GM12891 (cell line): ENCODE measurements around the gene CTSD.

Source experiments
- POLR2A ChIP-seq: IDR thresholded peaks from 2 replicates; pipeline ENCODE4 v1.6.1; 2011; ENCODE audit warnings: low read depth, low read length, control low read depth
- POLR2AphosphoS5 ChIP-seq: IDR thresholded peaks from 2 replicates; pipeline ENCODE4 v1.6.1; 2011; ENCODE audit warnings: low read depth, low read length, control low read depth
- POU2F2 ChIP-seq: IDR thresholded peaks from 2 replicates; pipeline ENCODE4 v1.6.1; 2011; ENCODE audit warnings: low read depth, mild to moderate bottlenecking, control low read depth, low read length, moderate library complexity
- TAF1 ChIP-seq: IDR thresholded peaks from 2 replicates; pipeline ENCODE4 v1.6.1; 2011; ENCODE audit warnings: low read depth, low read length, control low read depth

DNA sequence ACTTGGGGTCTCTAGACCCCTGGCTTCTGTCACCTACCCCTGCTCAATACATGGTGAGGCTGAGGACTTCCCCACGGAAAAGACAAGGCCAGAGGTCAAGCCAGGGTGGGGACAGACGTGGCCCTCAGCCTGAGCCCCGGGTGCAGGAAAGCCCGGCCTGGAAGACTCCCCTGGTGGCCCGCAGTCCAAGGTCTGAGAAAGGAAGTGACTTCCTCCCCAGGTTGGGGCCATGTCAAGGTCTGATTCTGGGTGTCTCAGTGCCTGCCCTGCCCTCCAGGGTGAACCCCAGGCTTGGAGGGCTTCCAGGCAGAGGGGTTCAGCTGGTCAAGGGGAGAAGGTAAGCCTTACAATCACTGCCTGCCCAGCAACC is 3.9 kb downstream of the CTSD start:
- TF ChIP-seq POU2F2 (no peak), POLR2AphosphoS5 (no peak), POLR2A (no peak), TAF1 (no peak)
